MM.1S (cell line): ENCODE data around the gene SHC2.

Source experiments
- DNase-seq: peaks from one replicate; pipeline ENCODE4 v3.0.0-alpha.2; 2015
- H2AFZ ChIP-seq: fragments of 300-600 bp; sonication (generic); 2 replicates; pipeline ENCODE4 v1.6.0; 2016; ENCODE audit warnings: antibody characterized with exemption, low read length
- H3F3A ChIP-seq: fragments of 300-600 bp; sonication (generic); 2 replicates; pipeline ENCODE4 v1.6.1; 2016; ENCODE audit warnings: mild to moderate bottlenecking, antibody characterized with exemption, low read length, moderate library complexity, mixed read lengths; ENCODE audit not compliant: insufficient read depth
- H3K27ac ChIP-seq: fragments of 300-600 bp; sonication (generic); 2 replicates; pipeline ENCODE4 v1.5.1; 2016; ENCODE audit warnings: mild to moderate bottlenecking, low read length
- H3K27me3 ChIP-seq: fragments of 300-600 bp; sonication (generic); replicated peaks from 2 replicates; pipeline ENCODE4 v1.6.0; 2016; ENCODE audit warnings: low read length; ENCODE audit not compliant: insufficient read depth
- H3K36me3 ChIP-seq: fragments of 300-600 bp; sonication (generic); replicated peaks from 2 replicates; pipeline ENCODE4 v1.6.1; 2016; ENCODE audit warnings: mild to moderate bottlenecking, low read length, mixed read lengths; ENCODE audit not compliant: insufficient read depth
- H3K4me1 ChIP-seq: fragments of 300-600 bp; sonication (generic); 2 replicates; pipeline ENCODE4 v1.6.1; 2016; ENCODE audit warnings: low read length, mixed read lengths
- H3K4me2 ChIP-seq: fragments of 300-600 bp; sonication (generic); 2 replicates; pipeline ENCODE4 v1.6.0; 2016; ENCODE audit warnings: low read depth, low read length
- H3K4me3 ChIP-seq: fragments of 300-600 bp; sonication (generic); 2 replicates; pipeline ENCODE4 v1.5.1; 2016; ENCODE audit warnings: low read length, mixed read lengths
- H3K79me2 ChIP-seq: fragments of 300-600 bp; sonication (generic); 2 replicates; pipeline ENCODE4 v1.6.1; 2016; ENCODE audit warnings: mixed run types, low read length, mixed read lengths
- H3K9ac ChIP-seq: fragments of 300-600 bp; sonication (generic); 2 replicates; pipeline ENCODE4 v1.6.1; 2016; ENCODE audit warnings: low read length, mixed read lengths
- H3K9me2 ChIP-seq: fragments of 300-600 bp; sonication (generic); replicated peaks from 2 replicates; pipeline ENCODE4 v1.6.1; 2016; ENCODE audit warnings: mild to moderate bottlenecking, low read length, mixed read lengths; ENCODE audit not compliant: insufficient read depth
- H3K9me3 ChIP-seq: fragments of 300-600 bp; sonication (generic); replicated peaks from 2 replicates; pipeline ENCODE4 v1.6.1; 2016; ENCODE audit warnings: mild to moderate bottlenecking, low read length, mixed read lengths; ENCODE audit not compliant: insufficient read depth
- H4K20me1 ChIP-seq: fragments of 300-600 bp; sonication (generic); 2 replicates; pipeline ENCODE4 v1.6.1; 2016; ENCODE audit warnings: mild to moderate bottlenecking, low read length, moderate library complexity, mixed read lengths; ENCODE audit not compliant: insufficient read depth
- CTCF ChIP-seq: fragments of 300-600 bp; sonication (generic); IDR thresholded peaks from 2 replicates; pipeline ENCODE4 v1.5.1; 2016; ENCODE audit warnings: antibody characterized with exemption, low read length, mixed read lengths
- EZH2 ChIP-seq: fragments of 300-600 bp; sonication (generic); optimal IDR thresholded peaks from 2 replicates; pipeline ENCODE3; 2017; ENCODE audit warnings: low read depth, mild to moderate bottlenecking, antibody characterized with exemption, low read length, mixed read lengths
- EZH2phosphoT487 ChIP-seq: fragments of 300-600 bp; sonication (generic); IDR thresholded peaks from 2 replicates; pipeline ENCODE4 v1.6.1; 2018; ENCODE audit warnings: antibody characterized with exemption, low read length

Gene SHC2

GRCh38 chr19:485583-486236 is 24.9 kb upstream of the SHC2 start:
- peaks cover 43% of the 10 kb centered on the region for H3K27me3 ChIP-seq
- no peaks in the 10 kb centered on the region for H3K9me2 ChIP-seq
- no peak overlapping the region for H2AFZ ChIP-seq
- H3K9ac ChIP-seq, result no peak overlapping the region
- H3K27ac ChIP-seq, result no peak overlapping the region
- H3K4me2 ChIP-seq, result no peak overlapping the region
- H3K36me3 ChIP-seq, result no peaks in the 10 kb centered on the region
- DNase-seq, result no peak
- H4K20me1 ChIP-seq, result no peaks in the 10 kb centered on the region
- no peak for TF ChIP-seq CTCF
- no peak for TF ChIP-seq EZH2
- TF ChIP-seq EZH2phosphoT487, result no peak
- no peaks in the 10 kb centered on the region for H3K79me2 ChIP-seq
- peaks cover 4% of the 10 kb centered on the region; the same call in 1 of the 2 replicates for H3K4me1 ChIP-seq
- H3F3A ChIP-seq, result no peaks in the 10 kb centered on the region; the same call in 1 of the 2 replicates
- no peaks in the 10 kb centered on the region for H3K9me3 ChIP-seq
- H3K4me3 ChIP-seq, result no peak overlapping the region

- Histone ChIP-seq H3K9ac (no peak overlapping the region), H3K79me2 (no peaks in the 10 kb centered on the region), H3K36me3 (no peaks in the 10 kb centered on the region), H3F3A (no peaks in the 10 kb centered on the region; the same call in 1 of the 2 replicates), H3K4me1 (peaks cover 4% of the 10 kb centered on the region; the same call in 1 of the 2 replicates), H3K27ac (no peak overlapping the region), H3K9me3 (no peaks in the 10 kb centered on the region), H3K4me3 (no peak overlapping the region), H3K4me2 (no peak overlapping the region), H4K20me1 (no peaks in the 10 kb centered on the region), H3K9me2 (no peaks in the 10 kb centered on the region), H3K27me3 (peaks cover 43% of the 10 kb centered on the region), H2AFZ (no peak overlapping the region)
- TF ChIP-seq CTCF (no peak), EZH2phosphoT487 (no peak), EZH2 (no peak)
- DNase-seq, result no peak
Measured at GRCh38 chr19:485077-485476, 24.2 kb upstream of the SHC2 start.

- Histone ChIP-seq H3K36me3 (no peaks in the 10 kb centered on the region), H3K79me2 (no peaks in the 10 kb centered on the region), H3K27ac (no peak overlapping the region), H3K9ac (no peak overlapping the region), H3F3A (no peaks in the 10 kb centered on the region), H3K4me2 (no peak overlapping the region), H3K4me3 (no peak overlapping the region), H3K4me1 (peaks cover 2% of the 10 kb centered on the region; the same call in 1 of the 2 replicates), H3K27me3 (peaks cover 43% of the 10 kb centered on the region), H3K9me3 (no peaks in the 10 kb centered on the region), H4K20me1 (no peaks in the 10 kb centered on the region), H2AFZ (no peak overlapping the region), H3K9me2 (no peaks in the 10 kb centered on the region)
- no peak for TF ChIP-seq EZH2
- TF ChIP-seq EZH2phosphoT487, result no peak
- TF ChIP-seq CTCF, result no peak
- no peak for DNase-seq
Measured at GRCh38 chr19:484494-484893, 23.7 kb upstream of the SHC2 start.
